WERI-Rb-1 (cell line): ENCODE measurements around the gene GNB1.

Source experiments
- DNase-seq: peaks from one replicate; pipeline ENCODE4 v3.0.0-alpha.2; 2020
- H3K27ac ChIP-seq: fragments of 250-450 bp; sonication (Bioruptor Pico); 2 replicates; pipeline ENCODE4 v1.5.1; 2020; ENCODE audit warnings: mild to moderate bottlenecking, moderate library complexity
- H3K27me3 ChIP-seq: fragments of 250-450 bp; sonication (Bioruptor Pico); 2 replicates; pipeline ENCODE4 v1.5.1; 2021; ENCODE audit warnings: mild to moderate bottlenecking, low read depth, moderate library complexity; ENCODE audit not compliant: insufficient read depth, severe bottlenecking
- H3K36me3 ChIP-seq: fragments of 250-450 bp; sonication (Bioruptor Pico); 2 replicates; pipeline ENCODE4 v1.5.1; 2020; ENCODE audit warnings: mild to moderate bottlenecking, moderate library complexity
- H3K4me3 ChIP-seq: 2 replicates; pipeline ENCODE4 v1.5.1; 2011; ENCODE audit warnings: low read depth, mild to moderate bottlenecking, control low read depth, low read length
- H3K9me3 ChIP-seq: fragments of 250-450 bp; sonication (Bioruptor Pico); 2 replicates; pipeline ENCODE4 v1.5.1; 2021; ENCODE audit warnings: mild to moderate bottlenecking, moderate library complexity; ENCODE audit not compliant: severe bottlenecking
- CTCF ChIP-seq: IDR thresholded peaks from 2 replicates; pipeline ENCODE4 v1.5.1; 2011; ENCODE audit warnings: low read depth, mild to moderate bottlenecking, control low read depth, inconsistent platforms, low read length

GNB1 gene

GRCh38 chr1:1806890-1807289, 84.0 kb downstream of the GNB1 start:
- no peak for TF ChIP-seq CTCF
- no peak overlapping the region for H3K4me3 ChIP-seq
- DNase-seq: no peak
- no peaks in the 10 kb centered on the region for H3K9me3 ChIP-seq
- peaks cover 60% of the 10 kb centered on the region for H3K36me3 ChIP-seq
- H3K27me3 ChIP-seq: no peaks in the 10 kb centered on the region
- no peak overlapping the region for H3K27ac ChIP-seq

GRCh38 chr1:1804301-1804700, 86.6 kb downstream of the GNB1 start:
- Histone ChIP-seq H3K36me3 (peaks cover 72% of the 10 kb centered on the region), H3K9me3 (no peaks in the 10 kb centered on the region), H3K27me3 (no peaks in the 10 kb centered on the region), H3K4me3 (no peak overlapping the region), H3K27ac (no peak overlapping the region)
- TF ChIP-seq CTCF: no peak
- no peak for DNase-seq

GRCh38 chr1:1802871-1803270, 88.0 kb downstream of the GNB1 start:
- no peak overlapping the region for H3K27ac ChIP-seq
- no peak for DNase-seq
- no peak overlapping the region for H3K4me3 ChIP-seq
- TF ChIP-seq CTCF: no peak
- H3K27me3 ChIP-seq: no peaks in the 10 kb centered on the region
- H3K36me3 ChIP-seq: peaks cover 74% of the 10 kb centered on the region
- no peaks in the 10 kb centered on the region for H3K9me3 ChIP-seq

GRCh38 chr1:1799716-1800115, 91.2 kb downstream of the GNB1 start:
- Histone ChIP-seq H3K36me3 (peaks cover 74% of the 10 kb centered on the region), H3K27ac (no peak overlapping the region), H3K27me3 (no peaks in the 10 kb centered on the region), H3K9me3 (no peaks in the 10 kb centered on the region), H3K4me3 (no peak overlapping the region)
- no peak for DNase-seq
- no peak for TF ChIP-seq CTCF

- Histone ChIP-seq H3K36me3 (peaks cover 74% of the 10 kb centered on the region), H3K9me3 (no peaks in the 10 kb centered on the region), H3K27ac (no peak overlapping the region), H3K27me3 (no peaks in the 10 kb centered on the region), H3K4me3 (no peak overlapping the region)
- DNase-seq: no peak
- TF ChIP-seq CTCF: no peak
Observed at GRCh38 chr1:1797731-1798341, 93.1 kb downstream of the GNB1 start.

- H3K36me3 ChIP-seq: peaks cover 74% of the 10 kb centered on the region
- H3K27ac ChIP-seq: no peak overlapping the region
- DNase-seq: no peak
- H3K27me3 ChIP-seq: no peaks in the 10 kb centered on the region
- peak; percentile 42 for TF ChIP-seq CTCF
- H3K4me3 ChIP-seq: no peak overlapping the region
- H3K9me3 ChIP-seq: no peaks in the 10 kb centered on the region
Observed at GRCh38 chr1:1796466-1796865, 94.4 kb downstream of the GNB1 start.
